SK-N-SH treated with all-trans-retinoic acid at 6 μM for 48 hours (cell line): ENCODE measurements around the gene MICU2.
"Not testable (repeated sequence)": the region's sequence is repeated elsewhere in the genome, so short reads cannot be mapped to it uniquely, and the experiment has no call there.

ENCODE experiments used
- ATAC-seq: fragments of 200-7000 bp; cut with Tn5 transposase; 3 replicates; pipeline ENCODE4 v1.9.1; 2020; ENCODE audit warnings: mild to moderate bottlenecking, moderate library complexity
- ARNTL ChIP-seq: fragments of 450-650 bp; formaldehyde crosslinking; IDR thresholded peaks from 2 replicates; pipeline ENCODE4 v1.5.0; 2020; ENCODE audit warnings: low read depth, mild to moderate bottlenecking, moderate library complexity, borderline replicate concordance
- BACH2 ChIP-seq: fragments of 250-450 bp; sonication (Bioruptor Pico); IDR thresholded peaks from 2 replicates; pipeline ENCODE4 v1.9.0; 2021; ENCODE audit warnings: mild to moderate bottlenecking, borderline replicate concordance
- CREB5 ChIP-seq: fragments of 250-450 bp; sonication (Bioruptor Pico); IDR thresholded peaks from 2 replicates; pipeline ENCODE4 v1.5.1; 2020; ENCODE audit warnings: low read depth, mild to moderate bottlenecking, moderate library complexity
- CSRNP3 ChIP-seq: fragments of 250-450 bp; sonication (Bioruptor Pico); IDR thresholded peaks from 2 replicates; pipeline ENCODE4 v1.5.1; 2021; ENCODE audit warnings: mild to moderate bottlenecking, moderate library complexity
- ISL1 ChIP-seq: fragments of 250-450 bp; sonication (Bioruptor Pico); IDR thresholded peaks from 2 replicates; pipeline ENCODE4 v2.1.2; 2022; ENCODE audit warnings: mild to moderate bottlenecking, moderate library complexity
- OSR1 ChIP-seq: fragments of 250-450 bp; sonication (Bioruptor Pico); IDR thresholded peaks from 2 replicates; pipeline ENCODE4 v1.8.0; 2022; ENCODE audit warnings: moderate library complexity, mild to moderate bottlenecking, inconsistent platforms
- POU6F1 ChIP-seq: fragments of 250-450 bp; sonication (Bioruptor Pico); IDR thresholded peaks from 2 replicates; pipeline ENCODE4 v1.8.0; 2021; ENCODE audit warnings: low read depth, mild to moderate bottlenecking, moderate library complexity, borderline replicate concordance
- RARB ChIP-seq: fragments of 250-450 bp; sonication (Bioruptor Pico); IDR thresholded peaks from 2 replicates; pipeline ENCODE4 v1.8.0; 2021; ENCODE audit warnings: mild to moderate bottlenecking, moderate library complexity
- SNAI2 ChIP-seq: fragments of 250-450 bp; sonication (Bioruptor Pico); IDR thresholded peaks from 2 replicates; pipeline ENCODE4 v1.5.0; 2020; ENCODE audit warnings: mild to moderate bottlenecking, moderate library complexity
- TCF4 ChIP-seq: fragments of 250-450 bp; sonication (Bioruptor Pico); IDR thresholded peaks from 2 replicates; pipeline ENCODE4 v1.8.0; 2021; ENCODE audit warnings: mild to moderate bottlenecking, moderate library complexity, borderline replicate concordance
- TSHZ2 ChIP-seq: fragments of 250-450 bp; sonication (Bioruptor Pico); IDR thresholded peaks from 2 replicates; pipeline ENCODE4 v1.5.0; 2020; ENCODE audit warnings: mild to moderate bottlenecking, moderate library complexity
- ZC3H10 ChIP-seq: fragments of 250-450 bp; sonication (Bioruptor Pico); IDR thresholded peaks from 2 replicates; pipeline ENCODE4 v1.5.1; 2021; ENCODE audit warnings: mild to moderate bottlenecking, moderate library complexity
- ZFP3 ChIP-seq: fragments of 250-450 bp; sonication (Bioruptor Pico); IDR thresholded peaks from 2 replicates; pipeline ENCODE4 v1.5.0; 2020; ENCODE audit warnings: mild to moderate bottlenecking, moderate library complexity
- ZFP30 ChIP-seq: fragments of 450-650 bp; formaldehyde crosslinking; IDR thresholded peaks from 2 replicates; pipeline ENCODE4 v1.5.0; 2022; ENCODE audit warnings: mild to moderate bottlenecking, moderate library complexity
- ZNF70 ChIP-seq: fragments of 450-650 bp; formaldehyde crosslinking; IDR thresholded peaks from 2 replicates; pipeline ENCODE4 v1.5.0; 2020; ENCODE audit warnings: mild to moderate bottlenecking, moderate library complexity
- TF ChIP-seq, protein P1 (sequence below): fragments of 250-450 bp; sonication (Bioruptor Pico); IDR thresholded peaks from 2 replicates; pipeline ENCODE4 v1.8.0; 2020; ENCODE audit warnings: mild to moderate bottlenecking, moderate library complexity, borderline replicate concordance

Gene MICU2

GRCh38 chr13:21594715-21595545 lies 9.0 kb downstream of the MICU2 start (continued):
- no peak for TF ChIP-seq TSHZ2 (CRISPR knock-in tag)
- TF ChIP-seq ZNF70 (CRISPR knock-in tag), result no peak
- TF ChIP-seq ZFP30 (CRISPR knock-in tag), result no peak
- TF ChIP-seq, protein P1, sequence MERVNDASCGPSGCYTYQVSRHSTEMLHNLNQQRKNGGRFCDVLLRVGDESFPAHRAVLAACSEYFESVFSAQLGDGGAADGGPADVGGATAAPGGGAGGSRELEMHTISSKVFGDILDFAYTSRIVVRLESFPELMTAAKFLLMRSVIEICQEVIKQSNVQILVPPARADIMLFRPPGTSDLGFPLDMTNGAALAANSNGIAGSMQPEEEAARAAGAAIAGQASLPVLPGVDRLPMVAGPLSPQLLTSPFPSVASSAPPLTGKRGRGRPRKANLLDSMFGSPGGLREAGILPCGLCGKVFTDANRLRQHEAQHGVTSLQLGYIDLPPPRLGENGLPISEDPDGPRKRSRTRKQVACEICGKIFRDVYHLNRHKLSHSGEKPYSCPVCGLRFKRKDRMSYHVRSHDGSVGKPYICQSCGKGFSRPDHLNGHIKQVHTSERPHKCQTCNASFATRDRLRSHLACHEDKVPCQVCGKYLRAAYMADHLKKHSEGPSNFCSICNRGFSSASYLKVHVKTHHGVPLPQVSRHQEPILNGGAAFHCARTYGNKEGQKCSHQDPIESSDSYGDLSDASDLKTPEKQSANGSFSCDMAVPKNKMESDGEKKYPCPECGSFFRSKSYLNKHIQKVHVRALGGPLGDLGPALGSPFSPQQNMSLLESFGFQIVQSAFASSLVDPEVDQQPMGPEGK (CRISPR knock-in tag), result no peak
- no peak for TF ChIP-seq POU6F1 (CRISPR knock-in tag)
- no peak for TF ChIP-seq ISL1 (CRISPR knock-in tag)
- TF ChIP-seq RARB (CRISPR knock-in tag), result no peak
- no peak for TF ChIP-seq SNAI2 (CRISPR knock-in tag)

DNA sequence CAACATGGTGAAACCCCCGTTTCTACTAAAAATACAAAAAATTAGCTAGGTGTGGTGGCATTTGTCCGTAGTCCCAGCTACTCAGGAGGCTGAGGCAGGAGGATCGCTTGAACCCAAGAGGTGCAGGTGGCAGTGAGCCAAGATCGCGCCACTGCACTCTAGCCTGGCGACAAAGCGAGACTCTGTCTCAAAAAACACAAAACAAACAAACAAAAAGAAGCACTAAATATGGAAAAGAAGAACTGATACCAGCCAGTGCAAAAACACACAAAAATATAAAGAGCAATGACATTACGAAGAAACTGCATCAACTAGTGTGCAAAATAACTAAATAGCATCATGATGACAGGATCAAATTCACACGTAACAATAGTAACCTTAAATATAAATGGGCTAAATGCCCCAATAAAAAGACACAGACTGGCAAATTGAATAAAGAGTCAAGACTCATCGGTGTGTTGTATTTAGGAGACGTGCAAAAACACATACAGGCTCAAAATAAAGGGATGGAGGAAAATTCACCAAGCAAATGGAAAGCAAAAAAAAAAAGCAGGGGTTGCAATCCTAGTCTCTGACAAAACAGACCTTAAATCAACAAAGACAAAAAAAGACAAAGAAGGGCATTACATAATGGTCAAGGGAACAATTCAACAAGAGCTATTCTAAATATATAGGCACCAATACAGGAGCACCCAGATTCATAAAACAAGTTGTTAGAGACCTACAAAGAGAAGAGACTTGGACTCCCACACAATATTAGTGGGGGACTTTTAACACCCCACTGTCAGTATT lies 13.1 kb downstream of the MICU2 start:
- not testable (repeated sequence) for ATAC-seq

DNA sequence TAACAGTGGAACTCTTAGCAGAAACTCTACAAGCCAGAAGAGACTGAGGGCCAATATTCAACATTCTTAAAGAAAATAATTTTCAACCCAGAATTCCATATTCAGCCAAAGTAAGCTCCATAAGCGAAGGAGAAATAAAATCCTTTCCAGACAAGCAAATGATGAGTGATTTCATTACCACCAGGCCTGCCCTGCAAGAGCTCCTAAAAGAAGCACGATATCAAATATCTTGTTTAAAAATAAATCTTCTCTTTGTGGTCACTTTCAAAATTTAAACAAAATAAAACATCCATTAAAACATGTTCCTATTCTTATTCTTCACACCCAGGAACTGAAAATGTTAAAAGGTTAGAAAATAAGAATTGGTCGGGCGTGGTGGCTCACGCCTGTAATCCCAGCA lies 13.7 kb downstream of the MICU2 start:
- ATAC-seq, result no peak
- TF ChIP-seq BACH2 (CRISPR knock-in tag), result no peak
- no peak for TF ChIP-seq CSRNP3 (CRISPR knock-in tag)
- no peak for TF ChIP-seq CREB5 (CRISPR knock-in tag)
- no peak for TF ChIP-seq ZNF70 (CRISPR knock-in tag)
- no peak for TF ChIP-seq ZC3H10
- no peak for TF ChIP-seq ARNTL (CRISPR knock-in tag)
- no peak for TF ChIP-seq ISL1 (CRISPR knock-in tag)
- TF ChIP-seq TCF4 (CRISPR knock-in tag), result no peak
- no peak for TF ChIP-seq ZFP3 (CRISPR knock-in tag)
- no peak for TF ChIP-seq POU6F1 (CRISPR knock-in tag)
- no peak for TF ChIP-seq OSR1 (CRISPR knock-in tag)

GRCh38 chr13:21589510-21589909 lies 14.5 kb downstream of the MICU2 start:
- not testable (repeated sequence) for ATAC-seq

- not testable (repeated sequence) for ATAC-seq
Observed at GRCh38 chr13:21588411-21588810, 15.6 kb downstream of the MICU2 start.
